A549 (cell line): Measurements from ENCODE around the gene EML4. TPM values are rescaled to one million over a fixed set of nuclear protein-coding genes. Genes with fewer than 3 reads are reported as not detected.
A peak's percentile ranks its signal among the peaks of the same experiment; 100 is the strongest.

Experiments used
- ATAC-seq, 2 experiments: fragments of 200-7000 bp in 1 of 2; fragments of >200 bp in 1 of 2; cut with Nextera tagmentation in 1 of 2; cut with Tn5 transposase in 1 of 2; 3 replicates each; pipeline versions ENCODE4 v1.8.0 to v1.9.1; 2018 to 2020; ENCODE audit warnings: mild to moderate bottlenecking in 1 of 2, moderate library complexity in 1 of 2
- CTCF ChIA-PET: fragments of 300-600 bp; sonication (Branson Sonifier 250); formaldehyde crosslinking; extraction: SDS; loops from one replicate; lab custom pipeline; 2021; ENCODE audit warnings: antibody characterized with exemption, inconsistent platforms; lab: Yijun Ruan, JAX
- POLR2A ChIA-PET: fragments of 350-600 bp; formaldehyde crosslinking; extraction: SDS; loops from one replicate; lab custom pipeline; 2021; ENCODE audit warnings: antibody characterized with exemption, inconsistent platforms; lab: Yijun Ruan, JAX
- DNase-seq, 2 experiments: peaks; one replicate each; pipeline versions ENCODE4 v3.0.0 to v3.0.0-alpha.2; 2011 to 2016; ENCODE audit warnings: low read depth in 1 of 2, low spot score in 1 of 2
- FAIRE-seq: peaks from 2 replicates; lab custom pipeline; 2011; peaks lifted over from hg19 to GRCh38; lab: Jason Lieb, UNC
- H3K27ac ChIP-seq, 2 experiments: fragments of >200 bp; sonication (Bioruptor Twin); formaldehyde crosslinking; 3 replicates each; pipeline ENCODE4 v1.5.1; 2016 to 2017
- H3K4me1 ChIP-seq: fragments of >200 bp; sonication (Bioruptor Twin); formaldehyde crosslinking; 3 replicates; pipeline ENCODE4 v1.6.1; 2016
- H3K4me2 ChIP-seq: fragments of >200 bp; sonication (Bioruptor Twin); formaldehyde crosslinking; 3 replicates; pipeline ENCODE4 v1.6.1; 2016
- H3K4me3 ChIP-seq: fragments of >200 bp; sonication (Bioruptor Twin); formaldehyde crosslinking; 3 replicates; pipeline ENCODE4 v1.5.1; 2016
- H3K9me3 ChIP-seq: fragments of >200 bp; sonication (Bioruptor Twin); formaldehyde crosslinking; 3 replicates; pipeline ENCODE4 v1.6.1; 2016
- BCL3 ChIP-seq: fragments of >200 bp; sonication (Bioruptor Twin); formaldehyde crosslinking; IDR thresholded peaks from 3 replicates; pipeline ENCODE4 v1.6.1; 2016
- CEBPB ChIP-seq, 2 experiments: fragments of >200 bp in 1 of 2; sonication (Bioruptor Twin) in 1 of 2; formaldehyde crosslinking in 1 of 2; IDR thresholded peaks; 2 replicates each; pipeline ENCODE4 v1.6.1; 2012 to 2016
- CHD2 ChIP-seq: fragments of 150-350 bp; IDR thresholded peaks from 2 replicates; pipeline ENCODE4 v1.6.1; 2014; ENCODE audit warnings: low read length; ENCODE audit not compliant: partially characterized antibody
- CHD4 ChIP-seq: fragments of 200-600 bp; sonication (generic); IDR thresholded peaks from 2 replicates; pipeline ENCODE4 v1.6.1; 2016; ENCODE audit warnings: antibody characterized with exemption, mild to moderate bottlenecking, borderline replicate concordance
- CTCF ChIP-seq: fragments of >200 bp; sonication (Bioruptor Twin); formaldehyde crosslinking; IDR thresholded peaks from 3 replicates; pipeline ENCODE4 v1.5.1; 2016
- EP300 ChIP-seq, 2 experiments: fragments of >200 bp; sonication (Bioruptor Twin); formaldehyde crosslinking; IDR thresholded peaks; 2 replicates in 1 of 2; 3 replicates in 1 of 2; pipeline ENCODE4 v1.6.1; 2016 to 2017
- FOSB ChIP-seq: fragments of 250-450 bp; sonication (Bioruptor Pico); IDR thresholded peaks from 2 replicates; pipeline ENCODE4 v1.5.0; 2020; ENCODE audit warnings: mild to moderate bottlenecking, moderate library complexity
- FOSL2 ChIP-seq, 2 experiments: fragments of 450-650 bp in 1 of 2; fragments of >200 bp in 1 of 2; sonication (Bioruptor Twin) in 1 of 2; formaldehyde crosslinking; IDR thresholded peaks; 2 replicates each; pipeline versions ENCODE4 v1.5.0 to v1.6.1; 2016 to 2020; ENCODE audit warnings: mild to moderate bottlenecking in 1 of 2, moderate library complexity in 1 of 2
- JUNB ChIP-seq: fragments of >200 bp; sonication (Bioruptor Twin); formaldehyde crosslinking; IDR thresholded peaks from 2 replicates; pipeline ENCODE4 v1.6.1; 2016
- KDM1A ChIP-seq: fragments of 200-600 bp; sonication (generic); IDR thresholded peaks from 2 replicates; pipeline ENCODE4 v1.6.1; 2016; ENCODE audit warnings: low read depth, mild to moderate bottlenecking
- MAFK ChIP-seq: fragments of 450-650 bp; IDR thresholded peaks from 2 replicates; pipeline ENCODE4 v1.6.1; 2014; ENCODE audit not compliant: partially characterized antibody
- NPAS2 ChIP-seq: fragments of 250-450 bp; sonication (Bioruptor Pico); IDR thresholded peaks from 2 replicates; pipeline ENCODE4 v1.8.0; 2022; ENCODE audit warnings: mild to moderate bottlenecking, moderate library complexity, borderline replicate concordance
- NR3C1 ChIP-seq: fragments of >200 bp; sonication (Bioruptor Twin); formaldehyde crosslinking; IDR thresholded peaks from 3 replicates; pipeline ENCODE4 v1.6.1; 2017
- POLR2A ChIP-seq: IDR thresholded peaks from 2 replicates; pipeline ENCODE4 v1.6.1; 2012; ENCODE audit warnings: mild to moderate bottlenecking, low read length
- RAD21 ChIP-seq, 2 experiments: fragments of >200 bp in 1 of 2; sonication (Bioruptor Twin) in 1 of 2; formaldehyde crosslinking in 1 of 2; IDR thresholded peaks in 1 of 2; conservative IDR thresholded peaks in 1 of 2; 2 replicates in 1 of 2; 3 replicates in 1 of 2; pipeline ENCODE4 v1.6.1; 2012 to 2018; ENCODE audit warnings: inconsistent platforms in 1 of 2
- RARB ChIP-seq: fragments of 250-450 bp; sonication (Bioruptor Pico); IDR thresholded peaks from 2 replicates; pipeline ENCODE4 v1.8.0; 2021; ENCODE audit warnings: mild to moderate bottlenecking, moderate library complexity
- RNF2 ChIP-seq: fragments of 200-600 bp; sonication (generic); IDR thresholded peaks from 2 replicates; pipeline ENCODE4 v1.6.1; 2016; ENCODE audit warnings: low read depth, mild to moderate bottlenecking, antibody characterized with exemption, moderate library complexity, borderline replicate concordance
- SREBF2 ChIP-seq: fragments of 450-650 bp; IDR thresholded peaks from 2 replicates; pipeline ENCODE4 v1.6.1; 2014; ENCODE audit warnings: mild to moderate bottlenecking, moderate library complexity
- TP53 ChIP-seq: fragments of 250-450 bp; sonication (Bioruptor Pico); IDR thresholded peaks from 2 replicates; pipeline ENCODE4 v1.5.0; 2021; ENCODE audit warnings: mild to moderate bottlenecking, moderate library complexity
- ZFP36 ChIP-seq: fragments of 450-650 bp; IDR thresholded peaks from 2 replicates; pipeline ENCODE4 v1.6.1; 2014; ENCODE audit warnings: borderline replicate concordance; ENCODE audit not compliant: partially characterized antibody
- WGBS: methylation state at CpG from one replicate; pipeline ENCODE4 v1.1.6; 2017; ENCODE audit errors: missing lambda C conversion rate; 5-methylcytosine and 5-hydroxymethylcytosine counted together
- polyA plus RNA-seq, 4 experiments: library from polyadenylated mRNA; depleted of rRNA in 3 of 4; stranded (reverse); fragments of >200 nt; fragmentation: RNase III in 1 of 4; extraction: RNeasy Plus Mini Kit Qiagen cat#74134 plus additional on column Dnase treatment in 1 of 4; gene quantifications; 2 replicates in 3 of 4; 3 replicates in 1 of 4; pipeline ENCODE4 v1.2.3, GENCODE V29; 2011 to 2017
- TF ChIP-seq, protein P1 (sequence below): fragments of 200-600 bp; sonication (generic); IDR thresholded peaks from 2 replicates; pipeline ENCODE4 v1.6.1; 2016; ENCODE audit warnings: antibody characterized with exemption, mild to moderate bottlenecking, moderate library complexity
- TF ChIP-seq, protein P2 (sequence below): IDR thresholded peaks from 2 replicates; pipeline ENCODE4 v1.6.1; 2012
- TF ChIP-seq, protein P3 (sequence below): fragments of >200 bp; sonication (Bioruptor Twin); formaldehyde crosslinking; IDR thresholded peaks from 2 replicates; pipeline ENCODE4 v1.6.1; 2016
- TF ChIP-seq, protein P4 (sequence below): IDR thresholded peaks from 2 replicates; pipeline ENCODE4 v1.6.1; 2012

EML4 gene
- polyA plus RNA-seq, 2 of the 4 experiments (the other 2 are of a cell fraction) = 34.6 to 130 TPM

- ChIA-PET POLR2A (no interaction called here), CTCF (interaction anchor here (0.8 kb wide), 1 partner anchor 115 kb away, joined by 3 read pairs; no protein-coding TSS in a partner anchor)
- Histone ChIP-seq H3K4me2 (no peak overlapping the region), H3K27ac (no peak overlapping the region), H3K4me1 (peaks cover 19% of the 10 kb centered on the region), H3K4me3 (no peak overlapping the region), H3K9me3 (no peaks in the 10 kb centered on the region)
- no peak for TF ChIP-seq CHD4
- no peak for TF ChIP-seq RNF2
- no peak for TF ChIP-seq BCL3
- no peak for TF ChIP-seq MAFK
- FAIRE-seq (peak; percentile 85), ATAC-seq (no peak), DNase-seq (no peak)
- 83% methylated on average over 5 of the region's 5 CpGs for WGBS
These were observed 42.1 kb downstream of the EML4 start for GRCh38 chr2:42211291-42211690.

- 96% methylated on average over 4 of the region's 4 CpGs for WGBS
- DNase-seq (no peak), ATAC-seq (peak; percentile 18 to 55; a peak in 3 of 6 replicates), FAIRE-seq (no peak)
- H3K9me3 ChIP-seq = no peaks in the 10 kb centered on the region
- H3K4me3 ChIP-seq = no peak overlapping the region
- TF ChIP-seq CEBPB (IDR thresholded peaks at IDR 0.05) (peak in 1 of 2 experiments; percentile 43; a peak in 1 of 4 replicates), NPAS2 (CRISPR knock-in tag) (no peak)
- H3K4me1 ChIP-seq = peaks cover 45% of the 10 kb centered on the region
- ChIA-PET POLR2A (no interaction called here), CTCF (interaction anchor here (0.6 to 1.9 kb wide), 2 partner anchors 33 to 118 kb away, joined by 3 to 6 read pairs; no protein-coding TSS in a partner anchor)
- peak overlapping the region; percentile 15 to 62; a peak in 4 of 6 replicates for H3K27ac ChIP-seq
- H3K4me2 ChIP-seq = peak overlapping the region; percentile 18; the same call in 1 of the 3 replicates
These were observed 45.5 kb downstream of the EML4 start for GRCh38 chr2:42214669-42215068.

GRCh38 chr2:42216694-42217093 is 47.5 kb downstream of the EML4 start:
- no peaks in the 10 kb centered on the region for H3K9me3 ChIP-seq
- ChIA-PET POLR2A (interaction anchor here (0.7 kb wide), 1 partner anchor 19 kb away, joined by 4 read pairs; no protein-coding TSS in a partner anchor), CTCF (interaction anchor here (0.6 to 1.7 kb wide), 3 partner anchors 23 to 121 kb away, joined by 3 to 6 read pairs (median 3); no protein-coding TSS in a partner anchor)
- peak overlapping the region; percentile 67 to 71 for H3K27ac ChIP-seq
- DNase-seq (peak in 1 of 2 experiments; percentile 67), ATAC-seq (peak; percentile 51 to 54; a peak in 3 of 6 replicates), FAIRE-seq (peak; percentile 65)
- H3K4me2 ChIP-seq = peak overlapping the region; percentile 62
- H3K4me1 ChIP-seq = peaks cover 56% of the 10 kb centered on the region
- no peak overlapping the region for H3K4me3 ChIP-seq
- TF ChIP-seq POLR2A = no peak
- peak; percentile 12 for TF ChIP-seq MAFK
- TF ChIP-seq NR3C1 = no peak
- peak; percentile 35; the same call in 1 of the 2 replicates for TF ChIP-seq FOSL2 (IDR thresholded peaks at IDR 0.05)
- peak; percentile 79 for TF ChIP-seq FOSL2 (CRISPR knock-in tag; IDR thresholded peaks at IDR 0.05)
- TF ChIP-seq ZFP36 = no peak
- TF ChIP-seq, protein P1, sequence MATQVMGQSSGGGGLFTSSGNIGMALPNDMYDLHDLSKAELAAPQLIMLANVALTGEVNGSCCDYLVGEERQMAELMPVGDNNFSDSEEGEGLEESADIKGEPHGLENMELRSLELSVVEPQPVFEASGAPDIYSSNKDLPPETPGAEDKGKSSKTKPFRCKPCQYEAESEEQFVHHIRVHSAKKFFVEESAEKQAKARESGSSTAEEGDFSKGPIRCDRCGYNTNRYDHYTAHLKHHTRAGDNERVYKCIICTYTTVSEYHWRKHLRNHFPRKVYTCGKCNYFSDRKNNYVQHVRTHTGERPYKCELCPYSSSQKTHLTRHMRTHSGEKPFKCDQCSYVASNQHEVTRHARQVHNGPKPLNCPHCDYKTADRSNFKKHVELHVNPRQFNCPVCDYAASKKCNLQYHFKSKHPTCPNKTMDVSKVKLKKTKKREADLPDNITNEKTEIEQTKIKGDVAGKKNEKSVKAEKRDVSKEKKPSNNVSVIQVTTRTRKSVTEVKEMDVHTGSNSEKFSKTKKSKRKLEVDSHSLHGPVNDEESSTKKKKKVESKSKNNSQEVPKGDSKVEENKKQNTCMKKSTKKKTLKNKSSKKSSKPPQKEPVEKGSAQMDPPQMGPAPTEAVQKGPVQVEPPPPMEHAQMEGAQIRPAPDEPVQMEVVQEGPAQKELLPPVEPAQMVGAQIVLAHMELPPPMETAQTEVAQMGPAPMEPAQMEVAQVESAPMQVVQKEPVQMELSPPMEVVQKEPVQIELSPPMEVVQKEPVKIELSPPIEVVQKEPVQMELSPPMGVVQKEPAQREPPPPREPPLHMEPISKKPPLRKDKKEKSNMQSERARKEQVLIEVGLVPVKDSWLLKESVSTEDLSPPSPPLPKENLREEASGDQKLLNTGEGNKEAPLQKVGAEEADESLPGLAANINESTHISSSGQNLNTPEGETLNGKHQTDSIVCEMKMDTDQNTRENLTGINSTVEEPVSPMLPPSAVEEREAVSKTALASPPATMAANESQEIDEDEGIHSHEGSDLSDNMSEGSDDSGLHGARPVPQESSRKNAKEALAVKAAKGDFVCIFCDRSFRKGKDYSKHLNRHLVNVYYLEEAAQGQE = 0 out of 2 replicates have a peak, but pooled peaks have one; percentile 11
- TF ChIP-seq, protein P2, sequence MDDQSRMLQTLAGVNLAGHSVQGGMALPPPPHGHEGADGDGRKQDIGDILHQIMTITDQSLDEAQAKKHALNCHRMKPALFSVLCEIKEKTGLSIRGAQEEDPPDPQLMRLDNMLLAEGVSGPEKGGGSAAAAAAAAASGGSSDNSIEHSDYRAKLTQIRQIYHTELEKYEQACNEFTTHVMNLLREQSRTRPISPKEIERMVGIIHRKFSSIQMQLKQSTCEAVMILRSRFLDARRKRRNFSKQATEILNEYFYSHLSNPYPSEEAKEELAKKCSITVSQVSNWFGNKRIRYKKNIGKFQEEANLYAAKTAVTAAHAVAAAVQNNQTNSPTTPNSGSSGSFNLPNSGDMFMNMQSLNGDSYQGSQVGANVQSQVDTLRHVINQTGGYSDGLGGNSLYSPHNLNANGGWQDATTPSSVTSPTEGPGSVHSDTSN = no peak
- TF ChIP-seq, protein P3, sequence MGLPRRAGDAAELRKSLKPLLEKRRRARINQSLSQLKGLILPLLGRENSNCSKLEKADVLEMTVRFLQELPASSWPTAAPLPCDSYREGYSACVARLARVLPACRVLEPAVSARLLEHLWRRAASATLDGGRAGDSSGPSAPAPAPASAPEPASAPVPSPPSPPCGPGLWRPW = 0 out of 2 replicates have a peak, but pooled peaks have one; percentile 44
- TF ChIP-seq, protein P4, sequence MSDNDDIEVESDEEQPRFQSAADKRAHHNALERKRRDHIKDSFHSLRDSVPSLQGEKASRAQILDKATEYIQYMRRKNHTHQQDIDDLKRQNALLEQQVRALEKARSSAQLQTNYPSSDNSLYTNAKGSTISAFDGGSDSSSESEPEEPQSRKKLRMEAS = no peak
- TF ChIP-seq KDM1A = no peak
- TF ChIP-seq CHD2 = no peak
- TF ChIP-seq RARB (CRISPR knock-in tag) = no peak
- TF ChIP-seq RAD21 (conservative IDR thresholded peaks at IDR 0.05 in 1 of 2, IDR thresholded peaks at IDR 0.05 in 1 of 2) = no peak; a peak in 1 of 5 replicates
- no peak for TF ChIP-seq SREBF2
- no peak for TF ChIP-seq FOSB
- peak; percentile 52 to 81; a peak in 3 of 4 replicates for TF ChIP-seq CEBPB (IDR thresholded peaks at IDR 0.05)
- TF ChIP-seq EP300 (IDR thresholded peaks at IDR 0.05) = 0 out of 5 replicates have a peak, but pooled peaks of 1 of the 2 experiments have one; percentile 19
- no peak for TF ChIP-seq TP53 (CRISPR knock-in tag)
- TF ChIP-seq NPAS2 (CRISPR knock-in tag) = no peak
- peak; percentile 60 for TF ChIP-seq JUNB
- no peak for TF ChIP-seq CTCF
